HG02623 (cell line): ENCODE data around the gene PSAPL1.

Source experiments
- ATAC-seq: cut with Tn5 transposase; IDR thresholded peaks from one replicate; pipeline ENCODE4 v1.9.1; 2021; ENCODE audit warnings: moderate library complexity; ENCODE audit not compliant: unreplicated experiment

The PSAPL1 gene

GRCh38 chr4:7431696-7432530 is 2.8 kb downstream of the PSAPL1 start:
- no peak for ATAC-seq

- ATAC-seq, result no peak
These were observed 3.6 kb downstream of the PSAPL1 start for GRCh38 chr4:7430965-7431695.

GRCh38 chr4:7430368-7430964 is 4.3 kb downstream of the PSAPL1 start:
- no peak for ATAC-seq

GRCh38 chr4:7429601-7430078 is 5.1 kb downstream of the PSAPL1 start:
- ATAC-seq, result no peak

GRCh38 chr4:7429069-7429416 is 5.7 kb downstream of the PSAPL1 start:
- no peak for ATAC-seq

GRCh38 chr4:7428261-7429068 is 6.3 kb downstream of the PSAPL1 start:
- no peak for ATAC-seq

GRCh38 chr4:7427831-7428260 is 6.9 kb downstream of the PSAPL1 start:
- ATAC-seq, result no peak

GRCh38 chr4:7427361-7427760 is 7.4 kb downstream of the PSAPL1 start:
- ATAC-seq, result no peak

GRCh38 chr4:7426525-7427171 is 8.1 kb downstream of the PSAPL1 start:
- ATAC-seq, result no peak

- no peak for ATAC-seq
These were observed 8.9 kb downstream of the PSAPL1 start for GRCh38 chr4:7425591-7426468.

- ATAC-seq, result no peak
These were observed 9.6 kb downstream of the PSAPL1 start for GRCh38 chr4:7425124-7425523.

- no peak for ATAC-seq
These were observed 10.1 kb downstream of the PSAPL1 start for GRCh38 chr4:7424553-7425111.

- no peak for ATAC-seq
These were observed 10.8 kb downstream of the PSAPL1 start for GRCh38 chr4:7423801-7424552.

- ATAC-seq, result no peak
These were observed 11.3 kb downstream of the PSAPL1 start for GRCh38 chr4:7423391-7423790.

- no peak for ATAC-seq
These were observed 11.9 kb downstream of the PSAPL1 start for GRCh38 chr4:7422898-7423180.

- no peak for ATAC-seq
These were observed 12.4 kb downstream of the PSAPL1 start for GRCh38 chr4:7422151-7422897.

GRCh38 chr4:7421356-7422150 is 13.2 kb downstream of the PSAPL1 start:
- ATAC-seq, result no peak
